ENCODE results near the gene C10orf90.

C10orf90 gene

GRCh38 chr10:126497672-126498071 is 172.8 kb downstream of the C10orf90 start:
- TF ChIP-seq CTCF (IDR thresholded peaks at IDR 0.05), result no peak
- no peak for TF ChIP-seq ZFX (IDR thresholded peaks at IDR 0.05; ENCODE audit: borderline replicate concordance)
- no peak overlapping the region for H3K27ac ChIP-seq

- TF ChIP-seq CTCF (IDR thresholded peaks at IDR 0.05) (no peak), ZFX (IDR thresholded peaks at IDR 0.05; ENCODE audit: borderline replicate concordance) (no peak)
- H3K27ac ChIP-seq, result no peak overlapping the region
These were observed 173.5 kb downstream of the C10orf90 start for GRCh38 chr10:126496771-126497545.

GRCh38 chr10:126491476-126491875 is 179.0 kb downstream of the C10orf90 start:
- no peak overlapping the region for H3K27ac ChIP-seq
- TF ChIP-seq CTCF (IDR thresholded peaks at IDR 0.05) (no peak), ZFX (IDR thresholded peaks at IDR 0.05; ENCODE audit: borderline replicate concordance) (no peak)

- H3K27ac ChIP-seq, result no peak overlapping the region
- TF ChIP-seq ZFX (IDR thresholded peaks at IDR 0.05; ENCODE audit: borderline replicate concordance) (no peak), CTCF (IDR thresholded peaks at IDR 0.05) (no peak)
These were observed 189.3 kb downstream of the C10orf90 start for GRCh38 chr10:126481181-126481580.

GRCh38 chr10:126480648-126481047 is 189.8 kb downstream of the C10orf90 start:
- TF ChIP-seq ZFX (IDR thresholded peaks at IDR 0.05; ENCODE audit: borderline replicate concordance), result no peak
- TF ChIP-seq CTCF (IDR thresholded peaks at IDR 0.05), result no peak
- no peak overlapping the region for H3K27ac ChIP-seq

GRCh38 chr10:126479280-126479895 is 191.1 kb downstream of the C10orf90 start:
- TF ChIP-seq CTCF (IDR thresholded peaks at IDR 0.05) (no peak), ZFX (IDR thresholded peaks at IDR 0.05; ENCODE audit: borderline replicate concordance) (no peak)
- no peak overlapping the region for H3K27ac ChIP-seq

GRCh38 chr10:126478546-126478945 is 191.9 kb downstream of the C10orf90 start:
- TF ChIP-seq ZFX (IDR thresholded peaks at IDR 0.05; ENCODE audit: borderline replicate concordance) (no peak), CTCF (IDR thresholded peaks at IDR 0.05) (no peak)

More at GRCh38 chr10:126478546-126478945, 191.9 kb downstream of the C10orf90 start:
- no peak overlapping the region for H3K27ac ChIP-seq

Measured in 22Rv1 (cell line).